Stomach (tissue), 4 donors: Measurements from ENCODE around the gene ABLIM2.

ENCODE experiments used
- CTCF ChIP-seq, 7 experiments: fragments of 450-650 bp in 4 of 7; fragments of 200-600 bp in 3 of 7; sonication (generic) in 3 of 7; IDR thresholded peaks; one replicate each; pipeline ENCODE4 v1.5.1; 2016 to 2019; ENCODE audit warnings: antibody characterized with exemption in 7 of 7, control low read depth in 2 of 7, mild to moderate bottlenecking in 1 of 7
- EP300 ChIP-seq: sonication (generic); formaldehyde crosslinking; IDR thresholded peaks from one replicate; pipeline ENCODE4 v1.6.1; 2017; ENCODE audit warnings: antibody characterized with exemption
- POLR2A ChIP-seq, 4 donors: fragments of 450-650 bp; IDR thresholded peaks; one replicate each; pipeline ENCODE4 v1.6.1; 2016; ENCODE audit warnings: antibody characterized with exemption in 4 of 4, control low read depth in 2 of 4, mild to moderate bottlenecking in 1 of 4, moderate library complexity in 1 of 4

GRCh38 chr4:8108991-8109390, 49.6 kb downstream of the ABLIM2 start:
- no peak for TF ChIP-seq CTCF (IDR thresholded peaks at IDR 0.05)
- no peak for TF ChIP-seq EP300
- no peak for TF ChIP-seq POLR2A (IDR thresholded peaks at IDR 0.05)
